GM12873 (cell line): ENCODE measurements around the gene IQSEC2.

ENCODE experiments used
- CTCF ChIP-seq: IDR thresholded peaks from 2 replicates; pipeline ENCODE4 v1.5.1; 2012; ENCODE audit warnings: low read depth, mild to moderate bottlenecking, moderate library complexity, low read length, control low read depth; ENCODE audit not compliant: insufficient read depth; ENCODE audit errors: missing control alignments

Gene IQSEC2

GRCh38 chrX:53262918-53263394 is 18.4 kb downstream of the IQSEC2 start:
- TF ChIP-seq CTCF: no peak

DNA sequence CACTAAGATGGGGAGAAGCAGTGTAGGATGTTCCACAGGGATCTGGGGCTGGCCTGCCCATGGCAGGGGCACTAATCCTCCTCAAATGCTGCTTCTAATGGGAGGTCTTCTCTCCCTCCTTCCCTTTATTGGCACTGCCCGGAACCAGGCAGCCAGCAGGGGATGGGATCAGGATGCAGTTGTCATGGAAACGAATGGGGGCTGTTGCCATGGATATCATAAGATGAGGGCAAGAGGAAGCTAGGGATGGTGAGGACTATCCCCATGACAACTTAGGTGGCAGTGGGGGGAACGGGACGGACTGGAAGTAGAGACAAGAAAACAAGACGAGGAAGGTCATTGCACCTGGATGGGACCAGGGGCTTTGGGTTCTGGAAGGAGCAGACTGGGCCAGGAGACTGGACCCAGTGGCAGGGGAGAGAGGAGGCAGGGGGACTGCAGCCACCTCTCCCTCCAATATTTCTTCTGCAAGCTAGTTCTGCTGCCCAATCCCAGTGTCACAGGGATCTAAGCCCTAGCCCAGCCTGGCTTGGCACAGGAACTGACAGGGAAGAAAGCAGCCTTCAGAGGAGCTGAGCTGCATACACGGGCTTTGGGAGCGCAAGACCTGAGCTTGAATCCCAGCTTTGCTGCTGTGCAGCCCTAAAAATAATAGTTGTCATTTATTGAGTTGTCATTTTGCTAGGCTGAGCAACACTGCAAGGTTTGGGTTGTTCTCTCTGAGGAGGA is 19.0 kb downstream of the IQSEC2 start:
- no peak for TF ChIP-seq CTCF

- no peak for TF ChIP-seq CTCF
Measured at GRCh38 chrX:53261355-53261972, 19.9 kb downstream of the IQSEC2 start.

GRCh38 chrX:53260836-53261235 is 20.5 kb downstream of the IQSEC2 start:
- TF ChIP-seq CTCF: no peak

DNA sequence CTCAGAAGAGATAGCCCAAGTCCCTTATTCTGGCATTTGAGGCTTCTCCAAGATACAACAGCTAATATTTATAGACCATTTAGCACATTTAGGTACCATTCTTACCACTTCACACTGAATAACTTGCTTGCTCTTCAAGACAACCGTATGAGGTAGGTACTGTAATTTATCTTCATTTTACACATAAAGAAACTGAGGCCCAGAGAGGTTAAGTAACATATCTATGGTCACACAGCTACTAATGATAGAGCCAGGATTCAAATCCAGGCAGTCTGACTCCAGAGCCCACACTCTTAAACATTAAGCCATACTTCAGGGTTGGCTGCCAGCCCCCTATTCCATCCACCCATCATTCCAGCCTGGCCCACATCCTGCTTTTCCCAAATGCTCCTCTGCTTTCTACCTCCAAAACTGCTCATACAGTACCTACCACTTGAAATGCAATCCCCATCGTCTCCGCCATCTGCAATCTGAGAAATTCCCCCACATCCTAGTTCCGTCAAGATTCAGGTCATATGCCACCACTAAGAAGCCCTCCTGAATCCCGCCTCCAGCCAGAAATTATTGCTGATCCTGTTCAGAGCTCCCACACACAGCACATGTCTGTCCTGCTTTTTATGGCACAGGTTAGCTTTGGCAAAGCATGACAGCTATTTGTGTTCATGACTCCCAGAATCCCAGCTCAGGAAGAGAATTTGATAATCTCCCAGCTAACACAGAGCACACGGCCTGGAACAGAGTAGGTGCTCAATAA is 23.5 kb downstream of the IQSEC2 start:
- no peak for TF ChIP-seq CTCF

GRCh38 chrX:53257166-53257565 is 24.2 kb downstream of the IQSEC2 start:
- TF ChIP-seq CTCF: no peak

DNA sequence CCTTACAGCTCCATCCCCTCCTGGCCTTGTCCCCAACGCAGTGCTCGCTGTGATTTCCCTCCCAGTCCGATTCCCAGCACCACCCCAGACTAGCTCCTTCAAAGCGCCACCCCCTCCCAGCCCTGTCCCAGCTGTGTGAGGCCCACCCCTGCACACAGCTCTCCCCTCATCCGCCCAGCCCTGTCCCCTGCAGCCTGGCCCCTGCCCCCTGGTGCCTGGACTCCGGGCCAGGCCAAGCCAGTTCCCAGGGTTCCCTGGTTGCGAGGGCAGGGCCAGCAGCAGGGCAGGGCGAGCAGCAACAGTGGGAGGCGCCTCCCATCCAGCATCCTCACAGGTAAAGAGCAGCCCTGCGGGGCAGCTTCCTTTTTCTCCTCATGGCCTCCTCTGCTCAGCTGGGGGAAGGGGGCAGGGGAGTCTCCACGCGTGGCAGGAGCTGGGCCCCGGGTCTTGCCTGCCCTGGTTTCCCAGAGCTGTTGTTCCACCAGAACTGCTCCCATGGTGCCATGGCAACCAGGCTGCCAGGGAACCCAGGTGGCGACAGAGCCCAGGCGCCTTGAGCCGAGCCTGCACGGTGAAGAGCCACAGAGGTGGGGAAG is 24.8 kb downstream of the IQSEC2 start:
- no peak for TF ChIP-seq CTCF
